Measurements from ENCODE around the gene INO80C. TPM values are rescaled to one million over a fixed set of nuclear protein-coding genes. Genes with fewer than 3 reads are reported as not detected.

The INO80C gene
- total RNA-seq, 4 donors from 2014 or later: 10.0 to 19.8 (median 15.2) TPM

DNA sequence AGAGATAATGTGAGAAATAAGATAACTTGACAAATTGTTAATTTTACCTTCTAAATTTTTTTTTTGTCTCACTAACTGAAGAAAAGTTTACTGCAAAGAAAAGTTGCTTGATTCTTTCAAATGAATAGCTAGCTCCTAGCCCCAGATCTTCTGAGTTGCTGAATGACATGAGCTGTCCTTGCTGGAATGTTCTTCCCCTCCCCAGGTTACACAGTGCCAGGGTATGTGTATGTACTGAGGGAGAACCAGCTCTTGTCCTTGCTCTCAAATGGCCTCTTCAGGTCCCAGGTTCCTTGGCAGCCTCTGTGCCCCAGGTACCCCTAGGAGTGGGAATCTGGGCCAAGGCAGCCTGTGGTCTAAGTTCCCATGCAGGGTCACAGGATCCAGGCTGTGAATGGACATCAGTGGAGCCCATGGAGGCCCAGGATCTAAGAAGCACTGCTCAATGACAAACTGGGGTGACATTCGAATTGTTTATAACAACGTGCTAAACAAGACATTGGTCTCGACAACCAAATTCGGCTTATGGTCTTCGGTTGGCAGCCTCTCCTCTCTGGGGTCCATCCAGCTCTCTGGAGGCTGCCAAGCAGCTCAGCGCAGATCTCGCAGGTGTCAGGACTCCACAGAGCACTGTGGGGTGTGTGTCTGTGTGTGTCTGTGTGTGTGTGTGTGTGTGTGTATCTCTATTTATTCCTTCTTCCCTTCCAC is 17.1 kb upstream of the INO80C start:
- intact Hi-C loops (cut with DNase I; ENCODE audit: low total_unique reads): no loop called here
- TF ChIP-seq, protein P1, sequence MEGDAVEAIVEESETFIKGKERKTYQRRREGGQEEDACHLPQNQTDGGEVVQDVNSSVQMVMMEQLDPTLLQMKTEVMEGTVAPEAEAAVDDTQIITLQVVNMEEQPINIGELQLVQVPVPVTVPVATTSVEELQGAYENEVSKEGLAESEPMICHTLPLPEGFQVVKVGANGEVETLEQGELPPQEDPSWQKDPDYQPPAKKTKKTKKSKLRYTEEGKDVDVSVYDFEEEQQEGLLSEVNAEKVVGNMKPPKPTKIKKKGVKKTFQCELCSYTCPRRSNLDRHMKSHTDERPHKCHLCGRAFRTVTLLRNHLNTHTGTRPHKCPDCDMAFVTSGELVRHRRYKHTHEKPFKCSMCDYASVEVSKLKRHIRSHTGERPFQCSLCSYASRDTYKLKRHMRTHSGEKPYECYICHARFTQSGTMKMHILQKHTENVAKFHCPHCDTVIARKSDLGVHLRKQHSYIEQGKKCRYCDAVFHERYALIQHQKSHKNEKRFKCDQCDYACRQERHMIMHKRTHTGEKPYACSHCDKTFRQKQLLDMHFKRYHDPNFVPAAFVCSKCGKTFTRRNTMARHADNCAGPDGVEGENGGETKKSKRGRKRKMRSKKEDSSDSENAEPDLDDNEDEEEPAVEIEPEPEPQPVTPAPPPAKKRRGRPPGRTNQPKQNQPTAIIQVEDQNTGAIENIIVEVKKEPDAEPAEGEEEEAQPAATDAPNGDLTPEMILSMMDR (IDR thresholded peaks at IDR 0.05): no peak
- no peak for TF ChIP-seq POLR2A (IDR thresholded peaks at IDR 0.05)
- DNase-seq (ENCODE audit: low spot score in 2 of 2): peak in 1 of 2 donors; percentile 48
- no peak overlapping the region for H3K4me3 ChIP-seq (ENCODE audit: low read depth, poor library complexity, severe bottlenecking)
- 92 to 93% methylated on average over 7 of the region's 7 CpGs for WGBS, 2 donors

DNA sequence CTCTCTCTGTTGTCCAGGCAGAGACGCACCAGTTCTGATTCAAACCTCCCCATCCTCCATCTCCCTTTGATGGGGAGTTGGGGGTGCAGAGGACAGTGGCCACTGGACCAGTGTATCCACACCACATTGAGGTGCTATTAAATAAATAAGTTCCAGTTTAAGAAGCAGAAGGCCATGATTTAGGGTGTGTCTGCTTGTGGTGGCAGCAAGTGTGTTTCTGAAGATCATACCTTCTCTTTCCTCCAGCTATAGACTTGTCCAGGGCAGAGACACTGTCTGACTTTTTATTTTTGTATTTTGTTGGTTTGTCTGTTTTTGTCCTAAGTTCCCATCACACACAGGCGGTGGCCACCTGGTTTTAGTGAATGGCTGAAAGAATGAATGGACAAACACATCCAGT is 16.5 kb upstream of the INO80C start:
- peak in 1 of 2 donors; percentile 37 for DNase-seq (ENCODE audit: low spot score in 2 of 2)
- H3K4me3 ChIP-seq (ENCODE audit: low read depth, poor library complexity, severe bottlenecking): no peak overlapping the region
- no peak for TF ChIP-seq POLR2A (IDR thresholded peaks at IDR 0.05)
- TF ChIP-seq, protein P1 (IDR thresholded peaks at IDR 0.05): no peak
- intact Hi-C loops (cut with DNase I; ENCODE audit: low total_unique reads): no loop called here
- 98 to 100% methylated on average over 2 of the region's 2 CpGs for WGBS, 2 donors

DNA sequence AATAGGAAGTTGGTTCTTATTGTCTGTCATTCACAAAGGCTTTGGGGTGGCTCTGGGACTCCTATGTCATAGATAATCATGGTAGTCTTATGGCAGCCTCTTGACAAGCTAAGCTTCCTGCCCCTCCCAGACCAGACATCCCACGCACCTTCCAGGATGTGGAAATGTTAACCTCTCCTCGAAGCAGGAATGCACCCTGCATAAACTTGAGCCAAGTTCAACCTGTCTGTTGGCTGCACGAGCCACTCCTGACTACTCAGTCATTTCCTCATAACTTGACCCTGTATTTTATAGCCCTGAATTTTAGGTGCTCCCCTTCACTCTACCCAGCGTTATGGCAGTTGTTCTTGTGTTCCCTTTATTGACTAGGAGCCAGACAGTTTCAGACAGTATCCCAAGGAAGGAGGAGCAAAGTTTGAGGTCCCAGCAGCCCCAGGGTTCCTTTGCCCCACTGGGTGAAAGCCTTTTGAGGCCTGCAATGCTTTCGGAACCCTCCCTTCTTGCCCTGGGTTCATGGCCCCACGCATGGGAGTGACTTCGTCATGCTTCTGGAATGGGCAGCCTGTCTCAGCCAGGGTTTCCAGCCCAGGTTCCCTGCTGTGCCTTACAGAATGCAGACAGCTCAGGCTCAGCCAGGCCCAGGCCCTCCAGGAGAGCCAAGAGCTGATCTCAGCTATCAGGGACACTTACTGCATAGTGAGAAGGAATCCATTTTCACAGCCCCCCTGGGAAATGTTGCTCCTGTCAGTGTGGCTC is 15.6 kb upstream of the INO80C start:
- no peak overlapping the region for H3K4me3 ChIP-seq (ENCODE audit: low read depth, poor library complexity, severe bottlenecking)
- intact Hi-C loops (cut with DNase I; ENCODE audit: low total_unique reads): no loop called here
- TF ChIP-seq, protein P1 (IDR thresholded peaks at IDR 0.05): no peak
- TF ChIP-seq POLR2A (IDR thresholded peaks at IDR 0.05): no peak
- 39 to 49% methylated on average over 6 to 7 of the region's 7 CpGs for WGBS, 2 donors
- DNase-seq (ENCODE audit: low spot score in 2 of 2): peak in 1 of 2 donors; percentile 83

DNA sequence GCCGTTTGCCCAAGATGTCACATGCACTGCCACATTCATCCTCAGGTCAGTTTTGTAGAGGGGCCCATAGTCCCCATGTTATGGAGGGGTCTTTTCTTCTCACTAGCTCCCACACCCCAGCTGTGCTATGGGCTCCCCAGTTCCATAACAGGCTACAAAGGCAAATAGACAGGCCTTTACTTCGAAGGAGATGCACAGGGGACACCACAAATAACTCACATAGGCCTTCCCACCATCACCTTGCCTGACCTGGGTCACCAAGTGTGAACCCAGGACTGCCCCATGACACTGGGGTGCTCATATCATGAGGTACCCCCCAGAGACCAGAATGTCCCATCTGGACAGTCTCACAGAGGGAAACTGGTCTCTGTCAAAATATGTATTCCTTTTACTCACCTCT is 15.0 kb upstream of the INO80C start:
- intact Hi-C loops (cut with DNase I; ENCODE audit: low total_unique reads): no loop called here
- no peak for TF ChIP-seq POLR2A (IDR thresholded peaks at IDR 0.05)
- TF ChIP-seq, protein P1 (IDR thresholded peaks at IDR 0.05): no peak
- WGBS, 2 donors: 96 to 100% methylated on average over 2 of the region's 2 CpGs
- DNase-seq (ENCODE audit: low spot score in 2 of 2): peak; percentile 4 to 68
- H3K4me3 ChIP-seq (ENCODE audit: low read depth, poor library complexity, severe bottlenecking): no peak overlapping the region

DNA sequence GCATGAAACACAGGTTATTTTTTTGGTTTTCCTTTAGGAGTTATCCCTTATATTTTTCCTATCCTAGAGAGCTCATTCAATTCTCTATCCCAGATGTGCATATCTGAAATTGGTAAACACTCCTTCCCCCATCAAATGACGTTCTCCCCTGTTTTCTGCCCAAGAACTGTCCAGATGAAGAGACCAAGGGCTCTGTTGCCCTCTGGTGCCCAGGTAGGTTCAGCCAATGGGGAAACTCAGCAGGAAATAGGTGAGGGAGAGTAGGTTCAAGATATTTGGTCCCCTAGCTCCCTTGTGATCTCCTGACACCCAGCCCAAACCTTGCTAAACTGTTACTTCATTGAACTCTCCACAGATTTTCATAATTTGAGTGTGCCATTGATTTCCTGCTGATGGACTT is 14.1 kb upstream of the INO80C start:
- no peak overlapping the region for H3K4me3 ChIP-seq (ENCODE audit: low read depth, poor library complexity, severe bottlenecking)
- WGBS, 2 donors: 75 to 87% methylated on average over 1 of the region's 1 CpG
- intact Hi-C loops (cut with DNase I; ENCODE audit: low total_unique reads): no loop called here
- peak; percentile 0 to 2 for DNase-seq (ENCODE audit: low spot score in 2 of 2)
- TF ChIP-seq POLR2A (IDR thresholded peaks at IDR 0.05): no peak

DNA sequence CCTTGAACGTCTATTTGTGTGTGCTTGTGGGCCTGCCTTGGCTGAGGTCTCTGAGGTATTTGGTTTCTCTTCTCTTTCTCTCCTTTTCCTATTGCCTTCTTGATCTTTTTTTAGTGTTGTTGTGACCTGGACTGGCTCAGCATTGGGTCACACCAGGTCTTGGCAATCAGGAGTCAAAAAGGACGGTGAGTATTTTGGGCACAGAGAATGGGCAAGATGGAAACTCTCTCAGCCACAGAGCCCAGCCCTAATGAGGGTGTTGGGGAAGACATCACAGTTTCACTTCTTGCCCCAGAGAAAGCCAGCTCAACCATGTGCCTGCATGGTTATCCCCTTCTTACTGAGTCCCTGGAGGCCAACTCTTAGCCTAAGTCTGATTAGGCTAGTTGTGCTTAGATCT is 13.7 kb upstream of the INO80C start:
- 77 to 82% methylated on average over 2 of the region's 2 CpGs for WGBS, 2 donors
- DNase-seq (ENCODE audit: low spot score in 2 of 2): peak; percentile 4 to 14
- TF ChIP-seq POLR2A (IDR thresholded peaks at IDR 0.05): no peak
- TF ChIP-seq, protein P1 (IDR thresholded peaks at IDR 0.05): no peak
- no peak overlapping the region for H3K4me3 ChIP-seq (ENCODE audit: low read depth, poor library complexity, severe bottlenecking)
- intact Hi-C loops (cut with DNase I; ENCODE audit: low total_unique reads): no loop called here

All from lower leg skin (tissue), 4 donors.